Measurements from ENCODE around the gene PDE4D.
"Not testable (repeated sequence)": the region's sequence is repeated elsewhere in the genome, so short reads cannot be mapped to it uniquely, and the experiment has no call there.

PDE4D gene

GRCh38 chr5:58980890-58981289 is 912.6 kb downstream of the PDE4D start:
- no peak for DNase-seq

GRCh38 chr5:58979090-58979489 is 914.4 kb downstream of the PDE4D start:
- DNase-seq = no peak

- no peak for DNase-seq
These were observed 918.9 kb downstream of the PDE4D start for GRCh38 chr5:58974601-58975000.

GRCh38 chr5:58974083-58974482 is 919.4 kb downstream of the PDE4D start:
- no peak for DNase-seq

- DNase-seq = no peak
These were observed 921.2 kb downstream of the PDE4D start for GRCh38 chr5:58972301-58972700.

GRCh38 chr5:58970766-58971165 is 922.8 kb downstream of the PDE4D start:
- DNase-seq = no peak

- DNase-seq = no peak
These were observed 923.7 kb downstream of the PDE4D start for GRCh38 chr5:58969795-58970194.

- no peak for DNase-seq
These were observed 924.3 kb downstream of the PDE4D start for GRCh38 chr5:58969253-58969652.

GRCh38 chr5:58968350-58968749 is 925.2 kb downstream of the PDE4D start:
- no peak for DNase-seq

GRCh38 chr5:58967597-58968281 is 925.8 kb downstream of the PDE4D start:
- no peak for DNase-seq

- no peak for DNase-seq
These were observed 927.7 kb downstream of the PDE4D start for GRCh38 chr5:58965677-58966414.

GRCh38 chr5:58963821-58964220 is 929.7 kb downstream of the PDE4D start:
- no peak for DNase-seq

- DNase-seq = no peak
These were observed 930.2 kb downstream of the PDE4D start for GRCh38 chr5:58963361-58963760.

GRCh38 chr5:58961631-58962280 is 931.8 kb downstream of the PDE4D start:
- DNase-seq = no peak

- DNase-seq = no peak
These were observed 934.8 kb downstream of the PDE4D start for GRCh38 chr5:58958701-58959100.

GRCh38 chr5:58953218-58953617 is 940.3 kb downstream of the PDE4D start:
- DNase-seq = not testable (repeated sequence)

GRCh38 chr5:58950224-58950623 is 943.3 kb downstream of the PDE4D start:
- no peak for DNase-seq

- no peak for DNase-seq
These were observed 947.3 kb downstream of the PDE4D start for GRCh38 chr5:58946230-58946629.

- DNase-seq = no peak
These were observed 949.3 kb downstream of the PDE4D start for GRCh38 chr5:58944221-58944620.

- DNase-seq = no peak
These were observed 953.1 kb downstream of the PDE4D start for GRCh38 chr5:58940446-58940845.

GRCh38 chr5:58939664-58940063 is 953.9 kb downstream of the PDE4D start:
- no peak for DNase-seq

GRCh38 chr5:58938563-58939424 is 954.7 kb downstream of the PDE4D start:
- DNase-seq = no peak

GRCh38 chr5:58937031-58937681 is 956.4 kb downstream of the PDE4D start:
- DNase-seq = no peak

All from activated T-cell treated with anti-CD3 and anti-CD28 coated beads for 4 hours (primary cell).